Neural cell (in vitro differentiated cells): ENCODE measurements around the gene PAXIP1. TPM values are rescaled to one million over a fixed set of nuclear protein-coding genes. Genes with fewer than 3 reads are reported as not detected.
A peak's percentile ranks its signal among the peaks of the same experiment; 100 is the strongest.

Experiments
- H2AFZ ChIP-seq: fragments of 200-600, 300-800 bp; sonication (generic), shearing (Covaris generic); 2 replicates; pipeline ENCODE4 v1.6.0; 2014; ENCODE audit warnings: low read depth, mild to moderate bottlenecking, antibody characterized with exemption, low read length, moderate library complexity
- H3F3A ChIP-seq: fragments of 200-600 bp; shearing (Covaris generic); 2 replicates; pipeline ENCODE4 v1.6.1; 2016; ENCODE audit warnings: mild to moderate bottlenecking, moderate library complexity, mixed read lengths, antibody characterized with exemption, low read length; ENCODE audit not compliant: insufficient read depth, poor library complexity, severe bottlenecking
- H3K27ac ChIP-seq: fragments of 200-600, 300-800 bp; sonication (generic), shearing (Covaris generic); 2 replicates; pipeline ENCODE4 v1.5.1; 2014; ENCODE audit warnings: mild to moderate bottlenecking, low read length, moderate library complexity
- H3K27me3 ChIP-seq: fragments of 300-800, 200-600 bp; sonication (generic), shearing (Covaris generic); 2 replicates; pipeline ENCODE4 v1.6.0; 2014; ENCODE audit warnings: mild to moderate bottlenecking, low read depth, low read length, moderate library complexity; ENCODE audit not compliant: insufficient read depth
- H3K36me3 ChIP-seq: fragments of 300-800, 200-600 bp; sonication (generic), shearing (Covaris generic); 2 replicates; pipeline ENCODE4 v1.5.1; 2014; ENCODE audit warnings: mild to moderate bottlenecking, antibody characterized with exemption, low read length, moderate library complexity; ENCODE audit not compliant: insufficient read depth
- H3K4me2 ChIP-seq: fragments of 300-800, 200-600 bp; sonication (generic), shearing (Covaris generic); 2 replicates; pipeline ENCODE4 v1.6.0; 2014; ENCODE audit warnings: mild to moderate bottlenecking, low read length
- H3K4me3 ChIP-seq: fragments of 300-800, 200-600 bp; sonication (generic), shearing (Covaris generic); 2 replicates; pipeline ENCODE4 v1.5.1; 2014; ENCODE audit warnings: mild to moderate bottlenecking, low read length, moderate library complexity
- H3K79me2 ChIP-seq: fragments of 200-600 bp; shearing (Covaris generic); replicated peaks from 2 replicates; pipeline ENCODE4 v1.6.0; 2014; ENCODE audit warnings: mild to moderate bottlenecking, low read length, moderate library complexity; ENCODE audit not compliant: insufficient read depth
- H3K9ac ChIP-seq: fragments of 300-800, 200-600 bp; sonication (generic), shearing (Covaris generic); 2 replicates; pipeline ENCODE4 v1.6.1; 2016; ENCODE audit warnings: mild to moderate bottlenecking, low read length, mixed read lengths
- H3K9me2 ChIP-seq: fragments of 200-600 bp; shearing (Covaris generic); 2 replicates; pipeline ENCODE4 v1.6.1; 2016; ENCODE audit warnings: mild to moderate bottlenecking, low read length, mixed read lengths; ENCODE audit not compliant: insufficient read depth
- H3K9me3 ChIP-seq: fragments of 200-600, 300-800 bp; sonication (generic), shearing (Covaris generic); 2 replicates; pipeline ENCODE4 v1.6.1; 2016; ENCODE audit warnings: mild to moderate bottlenecking, mixed run types, low read length, moderate library complexity, mixed read lengths
- H4K20me1 ChIP-seq: fragments of 200-600 bp; shearing (Covaris generic); 2 replicates; pipeline ENCODE4 v1.6.1; 2016; ENCODE audit warnings: mild to moderate bottlenecking, mixed run types; ENCODE audit not compliant: insufficient read depth
- EP300 ChIP-seq: fragments of 450-650 bp; conservative IDR thresholded peaks from 2 replicates; pipeline ENCODE4 v1.6.1; 2014; ENCODE audit warnings: antibody characterized with exemption, mild to moderate bottlenecking, moderate library complexity; ENCODE audit not compliant: poor library complexity, severe bottlenecking
- EZH2 ChIP-seq: fragments of 200-600, 300-800 bp; shearing (Covaris generic), sonication (generic); IDR thresholded peaks from 2 replicates; pipeline ENCODE4 v1.6.1; 2014; ENCODE audit warnings: antibody characterized with exemption, low read length, borderline replicate concordance, mild to moderate bottlenecking; ENCODE audit not compliant: insufficient read depth, poor library complexity, severe bottlenecking
- MXI1 ChIP-seq: fragments of 450-650 bp; conservative IDR thresholded peaks from 2 replicates; pipeline ENCODE4 v1.6.1; 2014; ENCODE audit warnings: antibody characterized with exemption, mild to moderate bottlenecking; ENCODE audit not compliant: poor library complexity, severe bottlenecking
- POLR2AphosphoS5 ChIP-seq: IDR thresholded peaks from 2 replicates; pipeline ENCODE4 v1.6.1; 2012
- RAD21 ChIP-seq: fragments of 450-650 bp; conservative IDR thresholded peaks from 2 replicates; pipeline ENCODE4 v1.6.1; 2014; ENCODE audit warnings: antibody characterized with exemption, mild to moderate bottlenecking, moderate library complexity
- SMC3 ChIP-seq: fragments of 450-650 bp; conservative IDR thresholded peaks from 2 replicates; pipeline ENCODE4 v1.6.1; 2014; ENCODE audit warnings: antibody characterized with exemption, mild to moderate bottlenecking, moderate library complexity; ENCODE audit not compliant: poor library complexity
- TAF1 ChIP-seq: IDR thresholded peaks from 2 replicates; pipeline ENCODE4 v1.6.1; 2012; ENCODE audit warnings: low read depth
- polyA plus RNA-seq: library from polyadenylated mRNA; depleted of rRNA; stranded (reverse); fragments of >200 nt; gene quantifications from 2 replicates; pipeline ENCODE4 v1.2.3, GENCODE V29; 2014
- TF ChIP-seq, protein P1 (sequence below): IDR thresholded peaks from 2 replicates; pipeline ENCODE4 v1.6.1; 2012; ENCODE audit warnings: borderline replicate concordance
- TF ChIP-seq, protein P2 (sequence below): fragments of 450-650 bp; IDR thresholded peaks from 2 replicates; pipeline ENCODE4 v1.5.1; 2014; ENCODE audit warnings: antibody characterized with exemption, mild to moderate bottlenecking, moderate library complexity; ENCODE audit not compliant: poor library complexity, severe bottlenecking

PAXIP1 gene
- polyA plus RNA-seq, 1 donor from 2014 or later, result 14.4 TPM

GRCh38 chr7:154913638-154914307 is 89.2 kb downstream of the PAXIP1 start:
- Histone ChIP-seq H3K9me2 (no peaks in the 10 kb centered on the region), H2AFZ (no peak overlapping the region), H4K20me1 (no peaks in the 10 kb centered on the region), H3K79me2 (no peaks in the 10 kb centered on the region), H3K9me3 (no peaks in the 10 kb centered on the region), H3K9ac (no peak overlapping the region), H3K4me3 (no peak overlapping the region), H3K27ac (no peak overlapping the region), H3K36me3 (no peaks in the 10 kb centered on the region), H3F3A (no peaks in the 10 kb centered on the region), H3K4me2 (no peak overlapping the region), H3K27me3 (no peaks in the 10 kb centered on the region)
- TF ChIP-seq, protein P1, sequence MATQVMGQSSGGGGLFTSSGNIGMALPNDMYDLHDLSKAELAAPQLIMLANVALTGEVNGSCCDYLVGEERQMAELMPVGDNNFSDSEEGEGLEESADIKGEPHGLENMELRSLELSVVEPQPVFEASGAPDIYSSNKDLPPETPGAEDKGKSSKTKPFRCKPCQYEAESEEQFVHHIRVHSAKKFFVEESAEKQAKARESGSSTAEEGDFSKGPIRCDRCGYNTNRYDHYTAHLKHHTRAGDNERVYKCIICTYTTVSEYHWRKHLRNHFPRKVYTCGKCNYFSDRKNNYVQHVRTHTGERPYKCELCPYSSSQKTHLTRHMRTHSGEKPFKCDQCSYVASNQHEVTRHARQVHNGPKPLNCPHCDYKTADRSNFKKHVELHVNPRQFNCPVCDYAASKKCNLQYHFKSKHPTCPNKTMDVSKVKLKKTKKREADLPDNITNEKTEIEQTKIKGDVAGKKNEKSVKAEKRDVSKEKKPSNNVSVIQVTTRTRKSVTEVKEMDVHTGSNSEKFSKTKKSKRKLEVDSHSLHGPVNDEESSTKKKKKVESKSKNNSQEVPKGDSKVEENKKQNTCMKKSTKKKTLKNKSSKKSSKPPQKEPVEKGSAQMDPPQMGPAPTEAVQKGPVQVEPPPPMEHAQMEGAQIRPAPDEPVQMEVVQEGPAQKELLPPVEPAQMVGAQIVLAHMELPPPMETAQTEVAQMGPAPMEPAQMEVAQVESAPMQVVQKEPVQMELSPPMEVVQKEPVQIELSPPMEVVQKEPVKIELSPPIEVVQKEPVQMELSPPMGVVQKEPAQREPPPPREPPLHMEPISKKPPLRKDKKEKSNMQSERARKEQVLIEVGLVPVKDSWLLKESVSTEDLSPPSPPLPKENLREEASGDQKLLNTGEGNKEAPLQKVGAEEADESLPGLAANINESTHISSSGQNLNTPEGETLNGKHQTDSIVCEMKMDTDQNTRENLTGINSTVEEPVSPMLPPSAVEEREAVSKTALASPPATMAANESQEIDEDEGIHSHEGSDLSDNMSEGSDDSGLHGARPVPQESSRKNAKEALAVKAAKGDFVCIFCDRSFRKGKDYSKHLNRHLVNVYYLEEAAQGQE, result no peak
- TF ChIP-seq EZH2, result no peak
- peak; percentile 13 for TF ChIP-seq EP300
- TF ChIP-seq, protein P2, sequence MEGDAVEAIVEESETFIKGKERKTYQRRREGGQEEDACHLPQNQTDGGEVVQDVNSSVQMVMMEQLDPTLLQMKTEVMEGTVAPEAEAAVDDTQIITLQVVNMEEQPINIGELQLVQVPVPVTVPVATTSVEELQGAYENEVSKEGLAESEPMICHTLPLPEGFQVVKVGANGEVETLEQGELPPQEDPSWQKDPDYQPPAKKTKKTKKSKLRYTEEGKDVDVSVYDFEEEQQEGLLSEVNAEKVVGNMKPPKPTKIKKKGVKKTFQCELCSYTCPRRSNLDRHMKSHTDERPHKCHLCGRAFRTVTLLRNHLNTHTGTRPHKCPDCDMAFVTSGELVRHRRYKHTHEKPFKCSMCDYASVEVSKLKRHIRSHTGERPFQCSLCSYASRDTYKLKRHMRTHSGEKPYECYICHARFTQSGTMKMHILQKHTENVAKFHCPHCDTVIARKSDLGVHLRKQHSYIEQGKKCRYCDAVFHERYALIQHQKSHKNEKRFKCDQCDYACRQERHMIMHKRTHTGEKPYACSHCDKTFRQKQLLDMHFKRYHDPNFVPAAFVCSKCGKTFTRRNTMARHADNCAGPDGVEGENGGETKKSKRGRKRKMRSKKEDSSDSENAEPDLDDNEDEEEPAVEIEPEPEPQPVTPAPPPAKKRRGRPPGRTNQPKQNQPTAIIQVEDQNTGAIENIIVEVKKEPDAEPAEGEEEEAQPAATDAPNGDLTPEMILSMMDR, result peak; percentile 92
- TF ChIP-seq MXI1, result no peak
- TF ChIP-seq POLR2AphosphoS5, result no peak
- no peak for TF ChIP-seq TAF1
- peak; percentile 86 for TF ChIP-seq RAD21
- TF ChIP-seq SMC3, result peak; percentile 83

DNA sequence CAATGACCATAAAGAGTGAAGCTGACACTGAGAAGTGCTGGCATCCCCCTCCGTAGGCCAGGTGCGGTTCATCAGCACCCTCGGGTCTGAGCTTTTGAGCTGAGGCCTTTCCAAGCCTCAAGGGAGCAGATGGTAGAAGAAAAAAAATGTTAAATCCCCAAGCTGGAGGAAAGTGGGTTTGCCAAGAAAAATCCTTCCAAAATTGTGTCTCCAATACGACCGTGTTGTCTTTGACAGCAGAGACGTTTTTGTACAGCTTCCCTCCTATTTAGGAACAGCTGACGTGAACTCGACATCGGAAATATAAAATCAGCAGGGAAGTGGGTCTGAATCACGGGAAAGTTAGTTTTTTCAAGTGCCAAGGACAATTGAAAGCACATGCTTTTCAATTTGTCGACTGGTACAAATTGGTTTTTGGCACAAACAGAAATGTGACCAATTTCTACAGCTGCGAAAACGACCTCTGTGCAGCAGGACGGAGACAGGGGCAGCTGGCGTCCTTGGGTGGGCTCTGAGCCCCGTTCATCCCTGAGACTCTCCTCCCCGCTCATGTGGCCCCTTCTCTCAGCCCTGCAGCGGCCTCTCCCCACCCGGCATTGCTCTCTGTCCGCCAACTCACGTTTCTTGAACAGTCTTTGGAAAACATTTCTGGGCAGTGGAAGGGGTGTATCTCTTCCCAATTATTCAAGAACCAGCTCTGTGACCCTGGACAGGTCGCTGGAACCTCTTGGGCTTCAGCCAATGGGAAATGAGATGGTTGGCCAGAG is 89.9 kb downstream of the PAXIP1 start:
- Histone ChIP-seq H3K9me2 (no peaks in the 10 kb centered on the region), H2AFZ (no peak overlapping the region), H4K20me1 (no peaks in the 10 kb centered on the region), H3K4me3 (no peak overlapping the region), H3K27me3 (no peaks in the 10 kb centered on the region), H3K79me2 (no peaks in the 10 kb centered on the region), H3K9ac (no peak overlapping the region), H3K9me3 (no peaks in the 10 kb centered on the region), H3K27ac (no peak overlapping the region), H3F3A (no peaks in the 10 kb centered on the region), H3K4me2 (no peak overlapping the region), H3K36me3 (no peaks in the 10 kb centered on the region)
- TF ChIP-seq, protein P2, result no peak
- TF ChIP-seq POLR2AphosphoS5, result no peak
- TF ChIP-seq EP300, result no peak
- no peak for TF ChIP-seq TAF1
- TF ChIP-seq RAD21, result no peak
- no peak for TF ChIP-seq MXI1
- TF ChIP-seq, protein P1, result no peak
- TF ChIP-seq EZH2, result no peak
- no peak for TF ChIP-seq SMC3
